Vagina (tissue), 2 donors: ENCODE measurements around the gene CGB8. TPM values are rescaled to one million over a fixed set of nuclear protein-coding genes. Genes with fewer than 3 reads are reported as not detected.
"Not testable (repeated sequence)": the region's sequence is repeated elsewhere in the genome, so short reads cannot be mapped to it uniquely, and the experiment has no call there.

Experiments used
- DNase-seq, 2 donors: peaks; one replicate each; pipeline ENCODE4 v3.0.0-alpha.2; 2017; ENCODE audit errors: extremely low spot score in 2 of 2
- H3K27ac ChIP-seq: fragments of 200-600 bp; sonication (generic); one replicate; pipeline ENCODE4 v1.5.1; 2019
- H3K27me3 ChIP-seq: fragments of 200-600 bp; sonication (generic); one replicate; pipeline ENCODE4 v1.5.1; 2019
- H3K36me3 ChIP-seq, 2 donors: fragments of 200-600 bp; sonication (generic); one replicate each; pipeline ENCODE4 v1.5.1; 2017 to 2019
- H3K4me1 ChIP-seq: fragments of 200-600 bp; sonication (generic); one replicate; pipeline ENCODE4 v1.5.1; 2019
- H3K4me3 ChIP-seq, 2 donors: fragments of 200-600 bp; sonication (generic); 1 replicate in 1 of 2; 2 replicates in 1 of 2; pipeline ENCODE4 v1.5.1; 2016 to 2019
- H3K9me3 ChIP-seq: fragments of 200-600 bp; sonication (generic); one replicate; pipeline ENCODE4 v1.5.1; 2019
- POLR2A ChIP-seq, 2 donors: fragments of 450-650 bp; IDR thresholded peaks; one replicate each; pipeline ENCODE4 v1.6.1; 2017; ENCODE audit warnings: antibody characterized with exemption in 2 of 2, mild to moderate bottlenecking in 2 of 2, moderate library complexity in 2 of 2
- POLR2AphosphoS5 ChIP-seq, 2 donors: sonication (generic); formaldehyde crosslinking; IDR thresholded peaks; one replicate each; pipeline ENCODE4 v1.9.0; 2017; ENCODE audit warnings: antibody characterized with exemption in 2 of 2, mild to moderate bottlenecking in 2 of 2, low read depth in 1 of 2; ENCODE audit not compliant: insufficient read depth in 1 of 2
- intact Hi-C: fragments of 100-400 bp; cut with DNase I; formaldehyde crosslinking; loops from one replicate; pipeline ENCODE4 v1.15.1; 2023
- total RNA-seq: library from RNA; depleted of rRNA; stranded (reverse); fragments of >200 nt; gene quantifications from one replicate; pipeline ENCODE4 v1.2.3, GENCODE V29; 2016
- TF ChIP-seq, protein P1 (sequence below), 3 experiments: fragments of 450-650 bp in 2 of 3; fragments of 200-600 bp in 1 of 3; sonication (generic) in 1 of 3; IDR thresholded peaks; one replicate each; pipeline ENCODE4 v1.5.1; 2017 to 2019; ENCODE audit warnings: antibody characterized with exemption in 3 of 3, mild to moderate bottlenecking in 2 of 3, moderate library complexity in 2 of 3

The CGB8 gene
- total RNA-seq, 1 donor from 2014 or later: not detected

DNA sequence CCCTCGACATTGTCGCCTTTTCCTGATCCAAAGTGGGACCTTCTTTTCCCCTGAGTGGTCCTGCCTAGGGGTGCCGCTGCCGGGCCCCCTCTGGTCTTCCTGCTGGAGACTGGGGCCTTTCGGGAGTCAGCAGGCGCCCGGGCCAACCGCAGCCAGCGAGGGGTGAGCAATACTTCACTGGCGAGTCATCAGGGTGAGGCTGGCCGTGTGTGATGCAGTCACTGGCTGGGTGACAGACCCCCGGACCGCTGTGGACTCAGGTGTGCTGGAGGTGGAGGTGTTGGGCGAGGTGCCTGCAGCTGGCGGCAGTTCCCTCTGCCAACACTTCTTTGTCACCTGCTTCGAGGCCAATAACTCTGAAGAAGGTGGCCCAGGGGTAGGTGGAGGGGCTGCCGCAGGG lies 6.7 kb downstream of the CGB8 start:
- intact Hi-C loops: no loop called here

GRCh38 chr19:49039736-49040135 lies 9.2 kb downstream of the CGB8 start:
- not testable (repeated sequence) for H3K4me3 ChIP-seq, H3K27ac ChIP-seq, H3K4me1 ChIP-seq

More for the DNA sequence above, 6.7 kb downstream of the CGB8 start:
- no peak for DNase-seq
- Histone ChIP-seq H3K4me3 (no peak overlapping the region), H3K27me3 (no peaks in the 10 kb centered on the region), H3K36me3 (no peaks in the 10 kb centered on the region), H3K27ac (no peak overlapping the region), H3K9me3 (no peaks in the 10 kb centered on the region), H3K4me1 (no peaks in the 10 kb centered on the region)
- TF ChIP-seq, protein P1, sequence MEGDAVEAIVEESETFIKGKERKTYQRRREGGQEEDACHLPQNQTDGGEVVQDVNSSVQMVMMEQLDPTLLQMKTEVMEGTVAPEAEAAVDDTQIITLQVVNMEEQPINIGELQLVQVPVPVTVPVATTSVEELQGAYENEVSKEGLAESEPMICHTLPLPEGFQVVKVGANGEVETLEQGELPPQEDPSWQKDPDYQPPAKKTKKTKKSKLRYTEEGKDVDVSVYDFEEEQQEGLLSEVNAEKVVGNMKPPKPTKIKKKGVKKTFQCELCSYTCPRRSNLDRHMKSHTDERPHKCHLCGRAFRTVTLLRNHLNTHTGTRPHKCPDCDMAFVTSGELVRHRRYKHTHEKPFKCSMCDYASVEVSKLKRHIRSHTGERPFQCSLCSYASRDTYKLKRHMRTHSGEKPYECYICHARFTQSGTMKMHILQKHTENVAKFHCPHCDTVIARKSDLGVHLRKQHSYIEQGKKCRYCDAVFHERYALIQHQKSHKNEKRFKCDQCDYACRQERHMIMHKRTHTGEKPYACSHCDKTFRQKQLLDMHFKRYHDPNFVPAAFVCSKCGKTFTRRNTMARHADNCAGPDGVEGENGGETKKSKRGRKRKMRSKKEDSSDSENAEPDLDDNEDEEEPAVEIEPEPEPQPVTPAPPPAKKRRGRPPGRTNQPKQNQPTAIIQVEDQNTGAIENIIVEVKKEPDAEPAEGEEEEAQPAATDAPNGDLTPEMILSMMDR (IDR thresholded peaks at IDR 0.05): no peak
- TF ChIP-seq POLR2AphosphoS5 (IDR thresholded peaks at IDR 0.05; ENCODE audit: insufficient read depth in 1 of 2, low read depth in 1 of 2): no peak
- TF ChIP-seq POLR2A (IDR thresholded peaks at IDR 0.05): no peak

DNA sequence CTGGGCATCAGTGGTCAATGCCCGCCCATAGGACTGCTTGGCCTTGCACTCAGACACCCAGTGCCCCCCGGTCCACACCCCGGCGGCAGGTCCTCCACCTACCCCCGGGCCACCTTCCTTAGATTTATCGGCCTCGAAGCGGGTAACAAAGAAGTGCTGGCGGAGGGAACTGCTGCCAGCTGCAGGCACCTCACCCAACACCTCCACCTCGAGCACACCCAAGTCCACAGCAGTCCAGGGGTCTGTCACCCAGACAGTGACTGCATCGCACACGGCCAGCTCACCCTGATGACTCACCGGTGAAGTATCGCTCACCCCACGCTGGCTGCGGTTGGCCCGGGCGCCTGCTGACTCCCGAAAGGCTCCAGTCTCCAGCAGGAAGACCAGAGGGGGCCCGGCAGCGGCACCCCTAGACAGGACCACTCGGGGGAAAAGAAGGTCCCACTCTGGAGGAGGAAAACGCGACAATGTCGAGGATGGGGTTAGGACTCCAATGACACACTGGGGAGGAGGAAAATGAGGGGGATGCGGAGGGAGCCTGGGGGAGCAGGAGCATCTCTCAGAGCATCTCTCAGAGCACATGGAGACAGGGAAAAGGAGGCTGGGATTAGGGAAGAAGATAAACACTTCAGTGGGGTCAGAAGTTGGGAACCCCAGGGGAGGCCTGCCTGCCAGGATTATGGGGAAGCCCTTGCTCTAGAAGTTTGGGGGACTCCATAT lies 10.2 kb downstream of the CGB8 start:
- H3K27me3 ChIP-seq: not testable (repeated sequence)

More at GRCh38 chr19:49039736-49040135, 9.2 kb downstream of the CGB8 start:
- intact Hi-C loops, H3K27me3 ChIP-seq, H3K36me3 ChIP-seq, H3K9me3 ChIP-seq, DNase-seq: not testable (repeated sequence)

GRCh38 chr19:49038111-49038510 lies 10.8 kb downstream of the CGB8 start:
- H3K4me1 ChIP-seq, DNase-seq, H3K27me3 ChIP-seq, intact Hi-C loops, H3K9me3 ChIP-seq, H3K4me3 ChIP-seq, H3K36me3 ChIP-seq, H3K27ac ChIP-seq: not testable (repeated sequence)

More for the DNA sequence above, 10.2 kb downstream of the CGB8 start:
- H3K9me3 ChIP-seq, H3K36me3 ChIP-seq, intact Hi-C loops, H3K4me1 ChIP-seq, H3K4me3 ChIP-seq, H3K27ac ChIP-seq, DNase-seq: not testable (repeated sequence)

DNA sequence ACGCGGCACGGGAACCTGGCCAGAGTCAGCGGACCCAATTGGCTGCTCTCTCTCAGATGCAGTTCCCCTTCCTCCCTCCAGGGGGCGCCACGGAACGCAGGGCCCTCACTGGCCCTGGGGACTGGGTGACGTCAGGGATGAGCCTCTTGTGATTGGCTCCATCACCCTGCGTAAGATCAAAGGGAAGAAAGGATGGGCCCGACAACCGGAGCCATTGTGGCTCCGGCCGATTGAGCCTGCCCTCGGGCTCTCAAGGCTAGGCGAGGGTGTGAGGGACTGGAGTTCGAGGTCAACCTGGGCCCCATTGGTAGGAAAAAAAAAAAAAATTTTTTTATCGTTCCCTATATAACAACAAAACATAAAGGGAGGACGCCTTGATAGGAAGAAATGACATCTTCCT lies 12.1 kb downstream of the CGB8 start, which contains the start of gene CGB1:
Gene CGB1, minus strand, starts transcription at position 81 of the 400 bp plus-strand sequence. CDS start 184 bp downstream, outside the sequence.
- intact Hi-C loops, H3K27me3 ChIP-seq: not testable (repeated sequence)

GRCh38 chr19:49031642-49032301 lies 17.1 kb downstream of the CGB8 start, which contains the start of gene CGB2:
CGB2 (plus strand) TSS chr19:49031890; CDS start chr19:49032096, 206 bp downstream.
- H3K27ac ChIP-seq, H3K4me3 ChIP-seq, H3K9me3 ChIP-seq, intact Hi-C loops, DNase-seq, H3K36me3 ChIP-seq, H3K27me3 ChIP-seq, H3K4me1 ChIP-seq: not testable (repeated sequence)

More for the DNA sequence above, 12.1 kb downstream of the CGB8 start, which contains the start of gene CGB1:
- not testable (repeated sequence) for H3K36me3 ChIP-seq, H3K27ac ChIP-seq, H3K4me3 ChIP-seq, H3K9me3 ChIP-seq, H3K4me1 ChIP-seq, DNase-seq

- DNase-seq, H3K9me3 ChIP-seq, H3K27ac ChIP-seq, intact Hi-C loops, H3K36me3 ChIP-seq, H3K27me3 ChIP-seq, H3K4me1 ChIP-seq, H3K4me3 ChIP-seq: not testable (repeated sequence)
Measured at GRCh38 chr19:49030323-49030722, 18.6 kb downstream of the CGB8 start.

- H3K9me3 ChIP-seq, intact Hi-C loops, DNase-seq, H3K36me3 ChIP-seq, H3K4me3 ChIP-seq, H3K27me3 ChIP-seq, H3K4me1 ChIP-seq, H3K27ac ChIP-seq: not testable (repeated sequence)
Measured at GRCh38 chr19:49029749-49030148, 19.2 kb downstream of the CGB8 start.

DNA sequence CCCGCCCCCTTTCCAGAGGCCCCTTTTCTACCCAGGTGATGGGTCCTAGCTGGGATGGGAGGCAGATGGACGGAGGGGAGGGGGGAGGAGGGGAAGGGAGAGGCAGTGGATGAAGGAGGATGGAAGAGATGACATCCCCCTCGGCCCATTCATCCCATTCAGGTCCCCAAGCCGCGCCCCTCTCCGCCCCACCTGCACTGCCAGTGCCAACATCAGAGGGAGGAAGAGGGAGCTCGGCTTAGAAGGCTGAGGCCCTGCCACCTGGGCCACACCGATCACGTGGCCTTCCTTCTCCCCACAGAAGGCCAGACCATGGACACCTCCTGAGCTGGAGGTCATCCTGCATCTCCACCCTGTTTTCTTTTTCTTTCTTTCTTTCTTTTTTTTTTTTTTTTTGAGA lies 20.2 kb downstream of the CGB8 start:
- H3K4me3 ChIP-seq, DNase-seq, H3K9me3 ChIP-seq, H3K36me3 ChIP-seq, intact Hi-C loops, H3K27ac ChIP-seq, H3K27me3 ChIP-seq, H3K4me1 ChIP-seq: not testable (repeated sequence)

DNA sequence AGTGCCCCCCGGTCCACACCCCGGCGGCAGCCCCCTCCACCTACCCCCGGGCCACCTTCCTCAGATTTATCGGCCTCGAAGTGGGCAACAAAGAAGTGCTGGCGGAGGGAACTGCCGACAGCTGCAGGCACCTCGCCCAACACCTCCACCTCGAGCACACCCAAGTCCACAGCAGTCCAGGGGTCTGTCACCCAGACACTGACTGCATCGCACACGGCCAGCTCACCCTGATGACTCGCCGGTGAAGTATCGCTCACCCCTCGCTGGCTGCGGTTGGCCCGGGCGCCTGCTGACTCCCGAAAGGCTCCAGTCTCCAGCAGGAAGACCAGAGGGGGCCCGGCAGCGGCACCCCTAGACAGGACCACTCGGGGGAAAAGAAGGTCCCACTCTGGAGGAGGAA lies 23.3 kb downstream of the CGB8 start:
- H3K36me3 ChIP-seq, H3K9me3 ChIP-seq, intact Hi-C loops, H3K27me3 ChIP-seq, H3K27ac ChIP-seq, DNase-seq, H3K4me3 ChIP-seq, H3K4me1 ChIP-seq: not testable (repeated sequence)

- intact Hi-C loops: not testable (repeated sequence)
Measured at GRCh38 chr19:49025088-49025487, 23.8 kb downstream of the CGB8 start.

GRCh38 chr19:49024233-49024632 lies 24.7 kb downstream of the CGB8 start, which contains the start of gene CGB3:
CGB3 (minus strand) TSS chr19:49024333; CDS start chr19:49023971, 362 bp downstream.
- intact Hi-C loops, H3K27me3 ChIP-seq: not testable (repeated sequence)

More at GRCh38 chr19:49025088-49025487, 23.8 kb downstream of the CGB8 start:
- H3K4me3 ChIP-seq, H3K27ac ChIP-seq, H3K4me1 ChIP-seq, DNase-seq, H3K27me3 ChIP-seq, H3K9me3 ChIP-seq, H3K36me3 ChIP-seq: not testable (repeated sequence)

More at GRCh38 chr19:49024233-49024632, 24.7 kb downstream of the CGB8 start, which contains the start of gene CGB3:
- not testable (repeated sequence) for DNase-seq, H3K4me3 ChIP-seq, H3K27ac ChIP-seq, H3K36me3 ChIP-seq, H3K4me1 ChIP-seq, H3K9me3 ChIP-seq
